ENCODE results near the gene ADAMTS17.
A peak's percentile ranks its signal among the peaks of the same experiment; 100 is the strongest.

The ADAMTS17 gene

DNA sequence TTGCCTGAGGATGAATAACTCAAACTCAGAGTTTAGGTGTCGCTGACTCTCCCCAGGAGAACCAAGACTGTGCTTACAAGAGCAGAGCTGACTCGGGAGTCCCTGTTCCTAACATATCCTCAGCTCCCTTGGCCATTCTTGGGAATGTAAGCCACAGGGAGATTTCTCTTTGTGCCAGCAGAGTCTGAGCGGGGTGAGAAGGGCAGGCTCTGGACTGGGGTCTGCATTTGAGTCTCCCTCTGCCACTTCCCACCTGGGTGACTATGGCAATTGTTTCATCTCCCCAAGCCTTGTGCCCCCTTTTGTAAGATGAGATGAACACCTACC is 126.0 kb downstream of the ADAMTS17 start:
- no peak for DNase-seq

DNA sequence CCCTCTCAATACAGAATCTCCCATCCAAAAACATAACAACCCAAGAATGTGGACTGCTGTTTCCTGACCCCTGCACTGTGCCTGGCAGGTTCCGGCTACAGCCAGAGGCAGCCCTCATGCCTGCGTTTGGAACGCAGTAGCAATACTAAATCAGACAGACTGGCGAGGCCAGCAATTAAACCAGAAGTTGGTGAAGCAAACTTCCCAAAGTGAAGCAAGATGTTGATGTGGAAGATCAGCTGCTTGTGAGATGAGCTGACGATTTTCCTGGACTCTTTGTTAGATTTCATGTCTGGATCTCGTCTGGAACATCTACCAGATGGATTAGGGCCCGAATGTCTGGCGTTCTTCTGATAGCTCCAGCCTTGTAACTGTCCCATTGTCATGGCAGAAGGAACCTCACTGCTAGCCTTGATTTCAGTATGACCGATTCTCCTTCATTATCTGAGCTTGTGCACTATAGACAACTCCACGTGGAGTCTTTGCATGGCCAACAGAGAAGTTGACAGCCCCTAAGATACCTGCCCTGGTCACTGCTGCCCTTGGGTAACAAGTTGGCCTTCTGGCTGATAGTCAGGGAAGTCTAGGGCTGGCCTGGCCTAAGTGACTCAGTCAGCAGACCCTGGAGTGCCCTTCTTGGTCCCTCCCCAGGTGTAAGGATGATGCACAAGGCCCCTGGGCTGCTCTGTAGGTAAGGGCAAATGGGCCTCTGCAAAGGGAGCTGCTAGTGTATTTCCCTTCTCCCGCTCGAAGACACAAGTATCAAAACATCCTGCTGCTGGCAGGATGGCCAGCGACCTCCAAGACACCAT is 126.5 kb downstream of the ADAMTS17 start:
- no peak for DNase-seq

DNA sequence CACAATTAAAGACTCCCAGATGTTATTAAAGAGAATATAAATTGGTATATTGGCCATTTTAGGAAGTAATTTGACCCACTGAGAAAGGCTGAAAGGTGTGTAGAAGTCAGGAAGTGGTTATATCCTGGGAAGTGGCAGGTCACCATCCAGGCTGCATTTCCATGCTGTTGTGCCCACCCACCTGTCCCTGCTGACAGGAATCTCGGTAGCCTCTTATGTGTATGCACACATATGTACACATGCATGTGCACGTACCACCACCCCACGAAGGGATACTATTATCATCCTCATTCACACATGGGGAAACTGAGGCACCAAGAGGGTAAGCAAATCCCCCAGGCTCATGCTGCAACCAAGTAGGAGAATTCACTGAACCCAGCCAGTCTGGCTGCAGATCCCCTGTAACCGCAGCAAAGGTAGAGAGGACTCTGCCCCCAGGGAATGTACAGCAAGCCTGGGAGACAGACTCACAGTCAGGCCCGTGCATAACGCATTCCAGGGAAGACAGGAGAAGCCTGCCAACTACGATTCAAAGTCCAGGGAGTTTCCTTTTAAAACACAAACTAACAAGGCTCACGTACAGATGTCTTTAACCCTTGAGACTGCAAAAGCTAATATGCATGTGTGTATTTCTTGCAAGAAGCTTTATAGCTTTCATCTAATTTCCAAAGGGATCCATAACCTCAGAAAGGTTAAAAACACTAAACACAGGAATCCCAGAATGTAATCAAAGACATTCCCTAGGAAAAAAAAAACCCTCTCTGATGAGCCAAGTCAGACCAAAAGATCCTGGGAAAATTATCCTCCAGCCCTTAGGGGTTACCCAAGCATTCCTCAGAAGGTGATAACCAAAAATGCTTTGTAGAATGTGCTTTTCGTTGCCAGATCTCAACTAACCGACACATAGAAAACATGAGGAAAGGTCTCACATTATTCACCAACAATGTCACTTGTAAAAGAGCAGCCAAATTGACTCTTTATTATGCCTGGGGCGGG is 129.6 kb downstream of the ADAMTS17 start:
- DNase-seq = no peak

DNA sequence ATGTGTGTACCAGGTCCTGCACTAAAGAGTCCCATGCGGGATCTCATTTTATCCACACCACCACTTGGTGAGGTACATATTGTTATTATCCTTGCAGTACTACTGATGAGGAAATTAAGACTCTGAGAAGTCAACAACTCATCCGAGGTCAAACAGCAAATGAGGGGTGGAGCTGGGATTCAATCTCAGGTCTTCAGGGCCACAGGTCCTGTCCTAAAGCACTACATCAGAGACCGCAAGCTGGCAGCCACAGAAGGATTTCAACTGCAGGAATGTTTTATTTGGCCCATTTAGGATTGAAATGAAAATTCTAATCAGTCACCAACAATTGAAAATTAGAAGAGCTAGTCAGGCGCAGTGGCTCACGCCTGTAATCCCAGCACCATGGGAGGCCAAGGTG is 131.4 kb downstream of the ADAMTS17 start:
- DNase-seq = no peak

DNA sequence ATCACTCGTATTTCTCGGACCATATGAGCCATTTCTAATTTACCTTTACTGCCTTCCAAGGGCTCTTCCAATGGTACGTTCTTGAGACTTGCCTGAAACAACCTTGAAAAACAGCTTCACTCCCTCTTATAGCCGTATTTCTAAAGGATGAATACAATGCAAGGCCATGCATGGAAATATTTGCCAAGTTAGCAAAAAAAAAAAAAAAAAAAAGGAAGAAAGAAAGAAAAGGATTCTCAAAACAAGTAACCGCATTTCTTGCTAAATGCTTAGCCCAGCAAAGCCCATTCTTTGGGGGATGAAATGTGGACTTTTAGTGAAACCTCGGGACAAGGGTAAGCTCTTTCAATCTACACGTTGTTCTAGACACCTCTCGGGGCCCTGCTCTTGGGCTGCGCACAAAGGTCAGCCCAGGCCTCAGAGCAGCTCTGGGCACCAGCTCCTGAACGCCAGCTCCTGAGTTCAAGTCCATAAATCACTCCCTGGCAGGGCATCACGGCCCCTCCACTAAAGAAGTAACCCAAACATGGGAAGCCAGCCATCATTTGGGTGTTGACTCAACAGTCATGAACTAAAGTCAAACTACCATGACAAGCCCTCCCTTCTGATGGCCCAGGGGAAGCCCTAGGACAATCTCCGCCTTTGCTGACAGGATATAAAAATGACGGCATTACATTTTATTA is 132.7 kb downstream of the ADAMTS17 start:
- DNase-seq = no peak

DNA sequence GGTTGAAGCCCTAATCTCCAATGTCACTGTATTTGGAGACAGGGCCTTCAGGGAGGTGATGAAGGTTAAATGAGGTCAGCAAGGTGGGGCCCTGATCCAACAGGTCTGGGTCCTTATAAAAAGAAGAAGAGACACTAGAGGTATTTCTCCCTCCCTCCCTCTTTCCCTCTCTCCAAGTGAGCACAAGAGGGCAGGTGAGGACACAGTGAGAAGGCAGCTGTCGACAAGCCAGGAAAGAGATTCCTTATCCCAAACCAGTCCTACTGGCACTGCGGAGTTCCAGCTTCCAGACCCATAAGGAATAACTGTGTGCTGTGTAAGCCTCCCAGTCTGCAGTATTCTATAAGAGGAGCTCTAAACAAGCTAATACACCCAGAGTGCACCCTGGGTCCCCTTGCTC is 134.7 kb downstream of the ADAMTS17 start:
- no peak for DNase-seq

DNA sequence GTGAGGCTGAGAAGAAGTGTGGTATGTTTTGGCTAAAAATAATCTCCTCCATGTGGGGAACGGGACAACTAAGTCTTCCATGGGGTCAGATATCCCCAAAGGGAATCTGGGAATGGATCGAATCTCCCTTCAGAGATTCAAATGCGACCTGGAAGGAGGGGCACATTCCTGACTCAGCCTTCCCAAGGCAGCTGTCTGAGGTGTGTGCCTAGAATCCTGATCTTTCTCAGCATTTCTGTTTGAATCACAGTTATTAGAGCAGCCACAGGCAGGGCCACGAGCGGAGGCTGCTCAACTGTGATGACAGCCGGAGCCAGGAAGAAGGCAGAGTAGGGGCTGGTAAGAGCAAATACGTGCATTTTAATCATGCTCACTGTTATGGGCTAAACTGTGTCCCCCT is 135.1 kb downstream of the ADAMTS17 start:
- no peak for DNase-seq

DNA sequence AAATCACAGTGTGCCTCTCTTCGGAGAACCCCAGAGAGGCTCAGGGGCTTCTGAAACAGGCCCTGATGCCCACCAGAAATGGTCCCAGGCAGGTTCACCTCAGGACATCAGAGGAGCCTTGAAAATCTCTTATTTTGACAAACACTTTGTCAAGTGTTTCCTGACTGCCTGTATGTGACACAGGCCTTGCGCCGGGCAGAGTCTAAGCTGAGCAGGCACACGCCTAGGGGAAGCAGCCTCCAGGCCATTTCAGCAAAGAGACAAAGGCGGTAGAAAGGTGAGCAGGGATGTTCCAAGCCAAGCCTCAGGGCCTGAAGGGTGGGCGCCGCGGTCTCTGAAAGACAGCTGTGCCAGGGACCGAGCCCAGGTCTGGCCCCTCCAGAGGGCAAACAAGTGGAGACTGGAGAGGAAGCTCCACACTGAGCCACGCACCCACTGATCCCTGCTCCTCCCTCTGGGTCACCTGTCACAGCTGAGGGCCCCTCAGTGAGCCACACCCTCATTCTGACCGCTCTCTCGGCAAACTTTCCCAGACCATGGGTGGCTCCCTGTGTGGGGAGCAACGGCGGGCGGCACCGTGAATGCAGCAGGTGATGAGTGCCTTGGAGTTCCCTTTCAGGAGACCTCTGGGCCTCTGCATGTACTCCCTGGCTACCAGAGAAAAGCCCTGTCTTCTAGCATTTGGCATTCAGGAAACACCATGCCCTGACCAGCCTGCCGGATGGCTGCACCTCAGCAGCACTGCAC is 136.1 kb downstream of the ADAMTS17 start:
- DNase-seq = no peak

DNA sequence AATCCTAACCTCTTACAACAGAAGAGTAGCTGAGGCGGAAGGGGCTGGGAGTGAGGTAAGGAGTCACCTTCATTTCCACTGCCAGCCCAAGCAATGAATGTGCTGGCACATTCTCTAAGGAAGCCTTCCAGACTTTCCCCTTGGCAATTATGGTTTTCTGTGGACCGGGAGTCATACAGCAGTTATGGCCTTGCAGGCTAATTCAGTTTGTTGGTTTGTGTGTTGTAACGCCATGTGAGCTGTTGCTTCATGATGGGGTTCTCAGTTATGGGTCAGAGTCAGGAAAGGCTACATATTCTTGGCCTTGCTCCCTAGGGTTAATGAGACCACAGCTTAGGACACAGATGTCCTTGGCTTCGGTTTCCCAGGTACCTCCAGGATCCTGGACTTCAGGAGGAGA is 137.0 kb downstream of the ADAMTS17 start:
- DNase-seq = no peak

DNA sequence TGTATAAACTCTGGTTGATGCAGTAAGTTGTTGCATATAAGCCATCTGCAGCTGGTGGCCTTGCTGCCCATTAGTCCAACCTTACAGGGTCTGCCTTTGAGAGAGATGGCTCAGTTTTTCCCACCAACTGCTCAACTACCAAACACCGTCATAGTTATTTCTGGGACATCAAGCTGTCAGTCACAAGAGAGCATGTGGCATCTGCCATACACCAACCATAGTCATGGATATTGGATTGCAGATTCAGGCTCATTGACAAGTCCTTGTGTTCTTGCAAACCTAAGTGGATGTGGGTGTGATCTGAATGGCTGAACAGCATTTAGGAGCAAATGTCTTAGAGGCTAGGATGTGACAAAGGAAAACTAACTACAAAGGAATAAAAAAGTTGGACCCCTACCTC is 137.6 kb downstream of the ADAMTS17 start:
- DNase-seq = no peak

DNA sequence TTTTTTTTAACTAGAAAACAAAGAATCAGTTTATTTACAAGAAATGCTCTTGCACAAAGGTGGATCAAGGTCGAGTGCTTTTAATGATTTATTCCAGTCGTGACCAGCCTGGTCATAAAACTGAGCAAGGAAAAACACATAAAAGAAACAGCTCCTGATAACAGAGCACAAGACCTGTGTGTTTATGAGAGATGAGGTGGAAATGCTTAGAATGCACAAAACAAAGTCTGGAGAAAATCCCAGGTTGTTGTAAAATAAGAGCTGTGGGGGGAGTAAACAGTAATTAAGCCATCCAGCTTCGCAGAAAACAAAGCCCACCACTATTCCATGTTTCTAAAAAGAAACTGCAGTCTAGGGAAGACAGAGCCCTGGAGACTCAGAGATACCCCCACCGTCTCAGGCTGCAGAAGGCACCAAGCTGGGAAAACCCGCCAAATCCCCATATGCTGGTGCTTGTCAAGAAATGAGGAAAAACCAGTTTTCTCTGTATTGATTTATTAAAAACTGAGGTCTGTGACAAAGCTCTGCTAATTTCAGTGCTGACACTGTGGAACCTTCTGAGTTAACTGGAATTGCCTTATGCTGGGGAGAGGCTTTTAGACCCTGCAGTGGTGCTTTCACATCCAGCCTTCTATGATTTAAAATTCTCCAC is 139.3 kb downstream of the ADAMTS17 start:
- peak in 1 of 3 donors; percentile 3 for DNase-seq

DNA sequence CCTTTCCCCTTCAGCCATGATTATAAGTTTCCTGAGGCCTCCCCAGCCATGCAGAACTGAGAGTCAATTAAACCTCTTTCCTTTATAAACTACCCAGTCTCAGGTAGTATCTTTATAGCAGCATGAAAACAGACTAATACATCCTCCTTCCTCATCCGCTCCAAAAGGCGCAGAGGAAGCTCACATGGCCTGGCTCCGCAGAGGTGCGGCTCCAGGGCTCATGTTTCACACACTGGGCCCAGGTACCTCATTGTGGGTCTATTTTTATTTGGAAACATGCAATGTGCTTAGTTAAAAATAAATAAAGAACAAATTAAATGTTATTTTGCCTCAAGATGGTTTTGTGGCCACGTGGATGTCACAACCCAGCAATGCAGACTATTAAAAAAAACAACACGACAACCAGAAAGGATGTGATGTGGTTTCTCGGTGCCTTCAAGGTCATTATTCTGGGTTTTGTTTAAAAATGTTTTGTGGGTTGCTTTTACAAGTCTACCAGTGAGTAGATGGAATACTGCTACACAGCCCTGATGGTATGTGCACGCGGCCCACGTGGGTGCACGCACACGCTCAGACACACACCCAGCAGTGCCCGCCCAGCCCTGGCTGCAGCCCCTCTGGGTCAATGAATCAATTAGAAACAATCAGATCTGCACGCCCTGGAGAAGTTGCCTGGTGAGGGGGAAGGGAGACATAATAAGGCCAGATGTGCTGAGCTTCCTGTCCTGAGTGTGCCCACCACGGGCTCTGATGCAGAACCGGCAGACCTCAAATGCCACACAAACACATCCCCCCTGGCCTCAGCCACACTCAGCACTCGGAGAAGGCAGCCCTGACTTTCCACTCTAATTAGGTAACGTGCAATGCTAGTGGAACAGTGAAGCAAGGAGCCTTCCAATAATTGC is 140.1 kb downstream of the ADAMTS17 start:
- DNase-seq = no peak

DNA sequence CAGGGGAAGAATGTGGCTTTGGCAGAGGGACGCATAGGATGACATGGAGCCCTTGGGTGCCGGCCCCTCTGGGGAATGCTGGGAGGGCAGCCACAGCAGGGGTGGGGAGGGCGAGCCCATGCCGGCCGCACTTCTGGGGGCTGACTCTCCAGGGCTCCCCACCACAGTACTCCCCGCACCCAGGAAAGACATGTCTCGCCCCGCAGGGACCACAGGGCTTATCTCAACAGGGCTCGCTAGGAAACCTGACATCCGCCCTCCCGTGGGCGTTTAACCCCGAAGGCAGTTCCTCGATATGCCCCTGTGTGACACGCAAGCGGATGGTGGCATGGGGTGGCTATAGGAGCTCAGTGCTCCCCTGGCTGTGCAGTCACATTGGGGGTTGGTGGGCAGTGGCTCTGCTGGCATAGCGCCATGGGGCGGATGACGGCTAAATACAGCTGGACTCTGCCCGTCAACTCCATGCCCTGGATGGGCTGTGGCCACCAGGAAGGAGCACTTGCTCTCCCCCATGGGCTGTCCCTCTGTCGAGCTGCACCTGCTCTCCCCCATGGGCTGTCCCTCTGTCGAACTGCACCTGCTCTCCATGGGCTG is 141.4 kb downstream of the ADAMTS17 start:
- no peak for DNase-seq

DNA sequence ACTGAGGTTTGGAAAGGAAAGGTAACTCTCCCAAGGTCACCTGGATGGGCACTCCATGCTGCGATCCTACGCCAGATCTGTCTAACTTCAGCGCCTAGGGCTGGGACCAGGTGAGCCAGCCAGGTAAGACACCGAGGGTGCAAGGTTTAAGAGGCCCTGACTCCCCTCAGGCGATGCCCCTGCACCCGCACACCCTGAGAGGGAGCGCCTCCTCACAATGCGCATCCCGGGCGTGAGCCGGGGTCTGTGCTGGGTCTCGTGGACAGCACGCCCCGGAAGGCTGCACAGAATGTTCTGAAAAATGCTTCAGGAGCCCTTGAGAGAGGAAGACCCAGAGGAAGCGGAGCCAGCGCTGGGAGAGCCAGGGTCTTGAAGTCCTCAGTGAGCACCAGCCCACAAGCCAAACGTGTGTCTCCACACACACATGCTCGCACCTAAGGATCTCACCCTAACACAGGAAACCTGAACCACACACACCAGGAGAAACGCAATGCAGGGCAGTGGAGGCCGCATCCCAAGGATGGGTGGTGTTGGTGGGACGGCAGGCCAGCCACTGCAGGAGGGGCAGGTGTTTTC is 142.0 kb downstream of the ADAMTS17 start:
- DNase-seq = no peak

DNA sequence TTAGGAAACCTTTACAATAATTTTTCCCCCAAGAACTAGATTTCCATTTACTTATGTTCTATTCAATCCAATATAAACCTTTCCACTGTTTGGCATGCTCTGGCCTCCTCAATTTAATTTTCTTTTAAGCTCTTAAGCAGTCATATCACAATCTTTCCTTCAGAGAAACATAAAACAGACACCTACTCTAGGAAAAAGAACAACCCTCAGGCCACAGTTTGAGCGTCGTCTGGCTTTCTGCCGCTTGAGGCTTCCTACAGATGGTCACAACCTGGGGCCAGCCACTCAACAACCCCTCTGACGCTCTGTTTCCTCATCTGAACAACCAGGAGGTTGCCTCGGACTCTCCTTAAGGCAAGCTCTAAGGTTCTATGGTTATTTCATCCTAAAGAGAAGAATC is 143.3 kb downstream of the ADAMTS17 start:
- DNase-seq = no peak

DNA sequence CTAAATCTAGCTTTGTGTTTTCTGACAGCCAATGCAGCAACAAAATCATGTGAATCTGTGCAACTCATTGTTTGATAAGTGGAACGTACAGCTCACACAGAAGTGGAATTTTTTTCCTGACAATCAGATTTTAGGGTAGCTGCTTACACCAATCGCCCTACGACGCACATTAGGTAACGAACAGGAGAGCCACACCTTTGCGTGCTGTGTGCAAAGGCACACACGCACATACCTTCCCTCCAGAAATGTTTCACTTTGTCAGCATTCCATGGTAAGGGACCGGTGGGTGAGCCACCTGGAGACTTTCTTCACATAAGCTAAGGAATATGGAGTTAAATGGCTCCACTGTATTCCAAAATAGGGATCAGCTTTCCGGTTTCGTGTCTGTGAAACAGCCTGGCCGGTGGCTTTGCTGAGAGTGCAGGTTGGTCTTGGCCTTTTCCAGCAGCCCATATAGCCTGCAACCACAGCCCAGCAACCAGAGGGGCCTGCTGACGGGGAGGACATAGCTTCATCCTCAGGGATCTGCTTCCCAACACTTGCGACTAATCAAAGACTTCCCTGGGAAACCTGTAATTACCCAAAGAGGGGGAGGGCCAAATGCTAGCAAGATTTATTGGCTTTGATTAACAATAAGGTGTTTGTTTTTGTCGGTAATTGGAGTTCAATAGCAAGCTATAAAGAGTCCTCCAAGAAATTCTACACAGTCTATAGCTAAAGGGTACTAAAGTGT is 145.3 kb downstream of the ADAMTS17 start:
- no peak for DNase-seq

DNA sequence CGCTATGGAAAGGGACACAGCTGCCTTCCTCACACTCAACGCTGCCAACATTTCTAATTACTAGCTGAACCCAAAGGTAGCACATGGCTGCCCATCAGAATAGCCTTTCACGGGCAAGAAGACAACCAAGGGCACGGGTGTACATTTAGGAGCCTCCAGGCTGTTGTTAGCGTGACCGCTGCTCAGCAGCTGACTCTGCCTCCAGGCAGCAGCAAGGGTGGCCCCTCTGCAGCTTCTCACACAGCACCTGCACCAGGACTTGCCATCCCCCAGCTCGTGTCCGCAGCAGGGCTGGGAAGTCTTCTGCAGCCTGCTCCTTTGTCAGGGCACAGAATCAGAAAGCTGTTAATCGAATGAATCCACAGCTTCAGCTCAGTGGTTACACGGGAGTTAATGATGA is 146.8 kb downstream of the ADAMTS17 start:
- DNase-seq = no peak

DNA sequence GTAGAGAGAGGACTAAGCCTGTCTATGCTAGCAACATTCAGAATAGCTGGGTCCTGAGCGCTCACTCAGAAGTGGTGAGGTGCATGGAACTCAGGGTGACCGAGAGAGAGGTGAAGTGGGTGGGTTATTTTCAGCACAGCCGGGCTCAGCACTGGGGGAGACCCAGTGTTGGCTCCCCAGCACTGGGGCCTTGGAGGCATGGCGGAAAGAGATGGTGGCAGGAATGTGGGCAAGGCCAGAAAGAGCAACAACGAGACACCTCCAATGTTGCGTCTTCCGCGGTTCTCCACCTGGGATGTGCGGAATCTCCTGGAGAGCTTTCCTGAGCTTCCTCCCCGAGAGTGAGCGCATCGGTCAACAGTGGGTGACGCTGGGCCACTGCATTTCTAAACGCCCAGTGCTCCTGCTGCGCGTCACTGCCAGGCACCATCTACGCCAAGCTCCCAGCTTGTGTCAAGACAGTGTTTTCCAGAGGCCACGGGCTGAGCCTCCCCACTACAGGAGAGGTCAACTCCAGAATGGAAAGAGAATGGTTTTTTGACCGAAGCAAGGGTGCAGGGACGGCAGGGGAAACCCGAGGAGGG is 148.4 kb downstream of the ADAMTS17 start:
- DNase-seq = no peak

Data from suppressor macrophage treated with lipopolysaccharide for 1 hour (primary cell).